Measurements from ENCODE around the gene FN1. TPM values are rescaled to one million over a fixed set of nuclear protein-coding genes. Genes with fewer than 3 reads are reported as not detected.

FN1 gene
- total and polyA plus RNA-seq, 2 donors (not counting 3 experiments of a cell fraction or from before 2014, with no cell fraction given), result 3,221 to 3,740 TPM

DNA sequence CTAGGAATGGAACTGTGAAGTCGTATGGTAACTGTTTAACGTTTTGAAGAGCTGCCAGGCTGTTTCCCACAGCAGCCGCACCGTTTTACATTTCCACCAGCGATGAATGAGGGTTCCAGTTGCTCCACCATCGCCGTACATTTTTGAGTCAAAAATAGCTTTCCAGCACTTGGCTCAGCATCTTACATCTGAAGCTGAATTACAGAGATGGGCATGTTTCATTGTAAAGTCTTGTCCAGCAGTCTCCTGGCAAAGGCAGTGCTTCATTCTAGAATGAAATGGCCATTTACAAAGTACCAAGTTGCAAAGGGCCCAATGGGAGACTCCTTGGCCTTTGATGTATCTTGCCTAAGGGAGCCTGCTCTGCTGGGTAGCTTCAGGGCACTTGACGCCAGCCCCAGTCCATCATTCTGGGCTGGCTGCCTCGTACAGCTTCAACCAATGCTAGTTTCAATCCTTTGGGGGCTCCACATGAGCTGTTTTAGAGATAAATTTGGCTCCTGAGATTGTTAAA is 78.9 kb downstream of the FN1 start:
- DNase-seq (ENCODE audit: low read depth, low spot score) (no peak), FAIRE-seq (no peak)
- no peaks in the 10 kb centered on the region for H3K27me3 ChIP-seq (ENCODE audit: control insufficient read depth in 2 of 2, insufficient read depth in 2 of 2, low read length in 2 of 2)
- no peak overlapping the region for H2AFZ ChIP-seq (ENCODE audit: low read depth, low read length)
- ChIA-PET CTCF (no interaction called here), POLR2A (no interaction called here)
- intact Hi-C loops (cut with micrococcal nuclease), result no loop called here
- H3K4me1 ChIP-seq (ENCODE audit: control insufficient read depth, extremely low read depth, insufficient read depth, low read length), result no peaks in the 10 kb centered on the region
- TF ChIP-seq POLR2A (IDR thresholded peaks at IDR 0.05; ENCODE audit: low read depth, low read length), result peak; percentile 60
- no peak for TF ChIP-seq MYC (IDR thresholded peaks at IDR 0.05; ENCODE audit: low read depth, low read length)
- dilution Hi-C loops (cut with MboI; ENCODE audit: extremely low pct_ligation_motif_present, low sequenced_read_pairs), result no loop called here
- no peaks in the 10 kb centered on the region for H3K9me3 ChIP-seq (replicated peaks; ENCODE audit: control insufficient read depth, insufficient read depth, low read length)
- H3K4me2 ChIP-seq (ENCODE audit: insufficient read depth, low read length), result no peak overlapping the region
- no TSS peak for BruUV-seq (replicated peaks)
- H3K4me3 ChIP-seq (replicated peaks in 1 of 3; ENCODE audit: insufficient read depth in 1 of 3, low read depth in 1 of 3, low read length in 3 of 3), result no peak overlapping the region
- no peaks in the 10 kb centered on the region for H3K79me2 ChIP-seq (ENCODE audit: control insufficient read depth, insufficient read depth, low read length)
- no peaks in the 10 kb centered on the region for H4K20me1 ChIP-seq (replicated peaks; ENCODE audit: control insufficient read depth, extremely low read depth, insufficient read depth, low read length)
- no peak overlapping the region for H3K9ac ChIP-seq (replicated peaks; ENCODE audit: extremely low read depth, insufficient read depth, low read length)
- peaks cover 11 to 12% of the 10 kb centered on the region in 2 experiments for H3K36me3 ChIP-seq (ENCODE audit: control insufficient read depth in 2 of 2, extremely low read depth in 1 of 2, insufficient read depth in 2 of 2, low read length in 2 of 2)
- no peaks in the 10 kb centered on the region for H3K9me1 ChIP-seq (replicated peaks; ENCODE audit: control insufficient read depth, extremely low read depth, insufficient read depth, low read length)
- no peak overlapping the region for H3K27ac ChIP-seq (ENCODE audit: insufficient read depth, low read depth, low read length)

DNA sequence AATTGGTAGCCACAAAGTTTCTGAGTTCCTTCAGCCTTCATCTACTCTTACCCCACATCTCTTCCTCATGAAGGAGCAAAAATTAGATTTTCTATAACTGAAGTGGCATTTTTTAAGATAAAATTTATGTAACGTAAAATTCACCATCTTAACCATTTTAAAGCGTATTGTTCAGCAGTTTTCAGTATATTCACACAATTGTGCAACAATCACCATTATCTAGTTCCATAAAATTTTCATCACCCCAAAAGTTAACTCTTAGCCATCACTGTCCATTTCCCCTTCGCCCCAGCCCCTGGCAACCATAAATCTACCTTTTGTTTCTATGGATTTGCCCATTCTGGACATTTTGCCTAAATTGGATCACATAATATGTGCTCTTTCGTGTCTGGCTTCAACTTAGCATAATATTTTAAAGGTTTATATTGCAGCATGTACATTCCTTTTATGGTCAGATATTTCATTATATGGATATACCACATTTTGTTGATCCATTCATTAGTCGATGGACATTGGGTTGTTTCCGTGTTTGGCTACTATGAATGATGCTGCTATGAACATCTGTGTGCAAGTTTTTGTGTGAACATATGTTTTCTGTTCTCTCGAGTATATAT is 79.4 kb downstream of the FN1 start:
- TF ChIP-seq, protein P1, sequence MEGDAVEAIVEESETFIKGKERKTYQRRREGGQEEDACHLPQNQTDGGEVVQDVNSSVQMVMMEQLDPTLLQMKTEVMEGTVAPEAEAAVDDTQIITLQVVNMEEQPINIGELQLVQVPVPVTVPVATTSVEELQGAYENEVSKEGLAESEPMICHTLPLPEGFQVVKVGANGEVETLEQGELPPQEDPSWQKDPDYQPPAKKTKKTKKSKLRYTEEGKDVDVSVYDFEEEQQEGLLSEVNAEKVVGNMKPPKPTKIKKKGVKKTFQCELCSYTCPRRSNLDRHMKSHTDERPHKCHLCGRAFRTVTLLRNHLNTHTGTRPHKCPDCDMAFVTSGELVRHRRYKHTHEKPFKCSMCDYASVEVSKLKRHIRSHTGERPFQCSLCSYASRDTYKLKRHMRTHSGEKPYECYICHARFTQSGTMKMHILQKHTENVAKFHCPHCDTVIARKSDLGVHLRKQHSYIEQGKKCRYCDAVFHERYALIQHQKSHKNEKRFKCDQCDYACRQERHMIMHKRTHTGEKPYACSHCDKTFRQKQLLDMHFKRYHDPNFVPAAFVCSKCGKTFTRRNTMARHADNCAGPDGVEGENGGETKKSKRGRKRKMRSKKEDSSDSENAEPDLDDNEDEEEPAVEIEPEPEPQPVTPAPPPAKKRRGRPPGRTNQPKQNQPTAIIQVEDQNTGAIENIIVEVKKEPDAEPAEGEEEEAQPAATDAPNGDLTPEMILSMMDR (IDR thresholded peaks at IDR 0.05; ENCODE audit: extremely low read depth in 1 of 2, insufficient read depth in 1 of 2, low read depth in 1 of 2, low read length in 2 of 2), result no peak
- TF ChIP-seq POLR2A (IDR thresholded peaks at IDR 0.05; ENCODE audit: low read depth, low read length), result no peak
- TF ChIP-seq FOS (IDR thresholded peaks at IDR 0.05; ENCODE audit: borderline replicate concordance, insufficient read depth, low read length), result no peak
- TF ChIP-seq JUN (IDR thresholded peaks at IDR 0.05; ENCODE audit: borderline replicate concordance, insufficient read depth, insufficient read length, low read depth), result no peak
- TF ChIP-seq POLR2AphosphoS5 (IDR thresholded peaks at IDR 0.05; ENCODE audit: insufficient read depth, low read depth, low read length), result no peak
- TF ChIP-seq, protein P2, sequence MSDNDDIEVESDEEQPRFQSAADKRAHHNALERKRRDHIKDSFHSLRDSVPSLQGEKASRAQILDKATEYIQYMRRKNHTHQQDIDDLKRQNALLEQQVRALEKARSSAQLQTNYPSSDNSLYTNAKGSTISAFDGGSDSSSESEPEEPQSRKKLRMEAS (IDR thresholded peaks at IDR 0.05; ENCODE audit: insufficient read depth, insufficient read length), result no peak
- no peak for TF ChIP-seq EZH2 (IDR thresholded peaks at IDR 0.05; ENCODE audit: borderline replicate concordance, low read depth, low read length, severe bottlenecking)
- no peak for TF ChIP-seq GATA2 (IDR thresholded peaks at IDR 0.05; ENCODE audit: insufficient read depth, insufficient read length, low read depth, low read length)
- TF ChIP-seq MYC (IDR thresholded peaks at IDR 0.05; ENCODE audit: low read depth, low read length), result no peak
- H3K4me1 ChIP-seq (ENCODE audit: control insufficient read depth, extremely low read depth, insufficient read depth, low read length), result no peaks in the 10 kb centered on the region
- dilution Hi-C loops (cut with MboI; ENCODE audit: extremely low pct_ligation_motif_present, low sequenced_read_pairs) (no loop called here), intact Hi-C loops (cut with micrococcal nuclease) (no loop called here)
- POLR2A ChIA-PET, result no interaction called here
- CTCF ChIA-PET, result interaction anchor here (2.2 kb wide), 1 partner anchor 575 kb away, joined by 14 read pairs; no protein-coding TSS in a partner anchor
- H3K27ac ChIP-seq (ENCODE audit: insufficient read depth, low read depth, low read length), result no peak overlapping the region
- H3K36me3 ChIP-seq (ENCODE audit: control insufficient read depth in 2 of 2, extremely low read depth in 1 of 2, insufficient read depth in 2 of 2, low read length in 2 of 2), result peaks cover 8 to 12% of the 10 kb centered on the region in 2 experiments
- DNase-seq (ENCODE audit: low read depth, low spot score), result no peak
- H3K9ac ChIP-seq (replicated peaks; ENCODE audit: extremely low read depth, insufficient read depth, low read length), result no peak overlapping the region
- H3K79me2 ChIP-seq (ENCODE audit: control insufficient read depth, insufficient read depth, low read length), result no peaks in the 10 kb centered on the region
- no peaks in the 10 kb centered on the region for H4K20me1 ChIP-seq (replicated peaks; ENCODE audit: control insufficient read depth, extremely low read depth, insufficient read depth, low read length)
- no peaks in the 10 kb centered on the region for H3K27me3 ChIP-seq (ENCODE audit: control insufficient read depth in 2 of 2, insufficient read depth in 2 of 2, low read length in 2 of 2)
- no peak for FAIRE-seq
- H3K9me3 ChIP-seq (replicated peaks; ENCODE audit: control insufficient read depth, insufficient read depth, low read length), result no peaks in the 10 kb centered on the region
- no peaks in the 10 kb centered on the region for H3K9me1 ChIP-seq (replicated peaks; ENCODE audit: control insufficient read depth, extremely low read depth, insufficient read depth, low read length)
- no TSS peak for BruUV-seq (replicated peaks)
- H3K4me3 ChIP-seq (replicated peaks in 1 of 3; ENCODE audit: insufficient read depth in 1 of 3, low read depth in 1 of 3, low read length in 3 of 3), result no peak overlapping the region
- no peak overlapping the region for H2AFZ ChIP-seq (ENCODE audit: low read depth, low read length)
- H3K4me2 ChIP-seq (ENCODE audit: insufficient read depth, low read length), result no peak overlapping the region

All from endothelial cell of umbilical vein (primary cell).